Measurements from ENCODE around the gene ITPR1.

ITPR1 gene

DNA sequence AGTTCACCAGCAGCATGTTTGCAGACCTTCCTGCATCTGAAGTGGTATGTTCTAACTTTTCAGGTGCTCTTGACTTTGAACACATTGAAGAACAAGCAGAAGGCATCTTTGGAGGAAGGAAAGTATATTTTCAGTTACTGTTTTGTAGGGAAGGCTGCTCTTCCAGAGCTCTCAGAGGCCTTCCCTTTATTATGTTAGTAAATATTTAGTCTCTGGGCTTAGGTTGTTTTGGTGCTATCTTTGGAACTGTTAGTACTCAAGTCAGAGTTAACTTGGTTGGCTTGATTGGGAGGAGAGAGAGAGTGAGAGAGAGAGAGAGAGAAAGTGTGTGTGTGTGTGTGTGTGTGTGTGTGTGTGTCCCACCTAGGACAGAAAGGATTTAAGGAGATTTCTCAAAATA, 188.2 kb downstream of the ITPR1 start:
- Histone ChIP-seq H3K27ac (no peak overlapping the region), H3K36me3 (ENCODE audit: insufficient read depth, low read length) (no peaks in the 10 kb centered on the region), H3K9ac (ENCODE audit: insufficient read length) (no peak overlapping the region), H3K4me3 (no peak overlapping the region), H3K9me3 (ENCODE audit: low read depth, low read length) (no peaks in the 10 kb centered on the region)
- DNase-seq (ENCODE audit: low read depth, low spot score) = no peak
- TF ChIP-seq EZH2 (IDR thresholded peaks at IDR 0.05) (no peak), POLR2AphosphoS5 (IDR thresholded peaks at IDR 0.05; ENCODE audit: borderline replicate concordance, low read depth, low read length) (no peak), FOXP2 (optimal IDR thresholded peaks at IDR 0.05; ENCODE audit: control extremely low read depth, extremely low read length, insufficient read depth) (no peak)

DNA sequence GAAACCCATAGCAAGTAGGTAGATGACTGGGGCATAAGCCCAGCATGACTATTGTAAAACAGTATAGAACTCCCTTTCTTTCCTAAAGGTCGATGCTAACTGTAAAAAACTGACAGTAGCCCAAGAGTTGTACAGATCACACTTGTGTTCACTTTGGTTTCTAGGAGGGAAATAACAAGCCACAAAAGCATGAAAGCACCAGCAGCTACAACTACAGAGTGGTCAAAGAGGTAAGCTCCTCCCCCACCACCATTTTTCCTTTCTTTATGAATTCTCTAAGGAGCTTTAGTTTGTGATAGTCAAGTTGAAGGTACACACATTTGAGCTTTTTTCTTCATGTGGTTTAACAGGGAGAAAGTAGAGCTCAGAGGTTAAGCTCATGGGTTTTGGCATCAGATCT, 191.0 kb downstream of the ITPR1 start:
- DNase-seq (ENCODE audit: low read depth, low spot score) = no peak
- Histone ChIP-seq H3K9ac (ENCODE audit: insufficient read length) (no peak overlapping the region), H3K9me3 (ENCODE audit: low read depth, low read length) (no peaks in the 10 kb centered on the region), H3K4me3 (no peak overlapping the region), H3K27ac (no peak overlapping the region), H3K36me3 (ENCODE audit: insufficient read depth, low read length) (no peaks in the 10 kb centered on the region)
- TF ChIP-seq EZH2 (IDR thresholded peaks at IDR 0.05) (no peak), POLR2AphosphoS5 (IDR thresholded peaks at IDR 0.05; ENCODE audit: borderline replicate concordance, low read depth, low read length) (no peak), FOXP2 (optimal IDR thresholded peaks at IDR 0.05; ENCODE audit: control extremely low read depth, extremely low read length, insufficient read depth) (no peak)

DNA sequence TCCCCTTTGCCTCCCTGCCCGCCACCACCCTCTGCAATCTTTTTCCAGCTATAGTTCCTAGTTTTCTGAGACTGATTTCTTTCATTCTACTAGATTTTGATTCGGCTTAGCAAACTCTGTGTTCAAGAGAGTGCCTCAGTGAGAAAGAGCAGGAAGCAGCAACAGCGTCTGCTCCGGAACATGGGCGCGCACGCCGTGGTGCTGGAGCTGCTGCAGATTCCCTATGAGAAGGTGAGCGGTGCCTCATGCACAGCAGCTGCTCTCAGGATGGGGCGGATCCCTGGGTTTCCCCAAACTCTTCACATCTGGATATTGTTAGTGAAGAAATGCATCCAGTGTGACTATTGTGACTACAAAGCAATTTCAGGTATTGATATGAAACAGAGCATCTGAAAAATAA, 191.8 kb downstream of the ITPR1 start:
- no peak for TF ChIP-seq FOXP2 (optimal IDR thresholded peaks at IDR 0.05; ENCODE audit: control extremely low read depth, extremely low read length, insufficient read depth)
- Histone ChIP-seq H3K4me3 (no peak overlapping the region), H3K36me3 (ENCODE audit: insufficient read depth, low read length) (no peaks in the 10 kb centered on the region), H3K27ac (no peak overlapping the region), H3K9ac (ENCODE audit: insufficient read length) (no peak overlapping the region), H3K9me3 (ENCODE audit: low read depth, low read length) (no peaks in the 10 kb centered on the region)
- DNase-seq (ENCODE audit: low read depth, low spot score) = no peak

DNA sequence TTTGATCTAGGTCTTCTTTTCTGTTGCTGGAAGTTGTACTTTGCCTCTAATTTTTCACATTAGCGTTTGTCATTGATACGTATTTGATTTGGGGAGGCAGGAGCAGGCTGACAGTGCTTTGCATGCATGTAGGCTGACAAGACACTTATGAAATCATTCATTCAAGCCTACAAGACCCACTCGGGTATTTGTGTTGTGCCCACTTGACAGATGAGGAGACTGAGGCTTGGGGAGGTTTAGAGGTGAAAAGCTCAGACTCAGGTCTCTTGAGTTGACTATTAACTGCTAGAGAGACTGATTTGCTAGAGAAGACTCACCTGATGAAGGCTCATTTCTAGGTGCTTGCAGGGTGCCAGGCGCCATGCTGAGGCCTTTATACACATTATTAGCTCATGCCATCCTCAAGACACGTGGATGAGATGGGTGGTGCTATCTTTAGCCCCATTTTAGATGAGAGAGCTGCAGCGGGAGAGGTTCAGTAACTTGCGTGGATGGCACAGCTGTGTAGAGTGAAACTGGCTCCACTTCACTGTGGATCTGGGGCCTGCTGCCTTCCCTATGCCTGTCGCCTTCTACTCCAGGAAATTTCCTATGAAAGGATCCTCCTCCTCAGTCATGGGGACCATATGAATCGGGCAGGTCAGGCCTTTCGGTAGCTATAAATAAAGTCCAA, 192.7 kb downstream of the ITPR1 start:
- Histone ChIP-seq H3K27ac (no peak overlapping the region), H3K4me3 (no peak overlapping the region), H3K9ac (ENCODE audit: insufficient read length) (no peak overlapping the region), H3K36me3 (ENCODE audit: insufficient read depth, low read length) (no peaks in the 10 kb centered on the region), H3K9me3 (ENCODE audit: low read depth, low read length) (no peaks in the 10 kb centered on the region)
- no peak for TF ChIP-seq FOXP2 (optimal IDR thresholded peaks at IDR 0.05; ENCODE audit: control extremely low read depth, extremely low read length, insufficient read depth)
- TF ChIP-seq POLR2AphosphoS5 (IDR thresholded peaks at IDR 0.05; ENCODE audit: borderline replicate concordance, low read depth, low read length) = no peak
- no peak for TF ChIP-seq EZH2 (IDR thresholded peaks at IDR 0.05)
- DNase-seq (ENCODE audit: low read depth, low spot score) = no peak

DNA sequence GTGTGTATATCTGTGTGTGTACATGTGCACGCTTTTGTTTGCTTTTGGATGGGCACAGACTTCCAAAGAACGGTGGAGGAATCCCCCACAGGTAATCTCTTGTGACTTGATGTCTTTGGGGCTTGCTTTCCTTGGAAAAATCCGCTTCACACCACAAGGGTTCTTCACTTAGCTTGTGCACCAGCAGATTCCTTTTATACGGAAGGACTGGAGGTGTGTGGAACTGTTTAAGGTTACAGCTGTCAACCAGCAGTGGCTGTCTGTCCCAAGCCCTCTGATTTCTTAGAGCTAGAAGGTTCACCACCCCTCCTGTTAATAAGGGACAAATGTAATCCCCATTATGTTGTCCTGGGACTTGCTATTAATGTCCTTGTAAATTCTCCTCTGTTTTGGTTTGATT, 193.5 kb downstream of the ITPR1 start:
- no peak overlapping the region for H3K27ac ChIP-seq
- no peaks in the 10 kb centered on the region for H3K36me3 ChIP-seq (ENCODE audit: insufficient read depth, low read length)
- TF ChIP-seq EZH2 (IDR thresholded peaks at IDR 0.05) = no peak
- TF ChIP-seq FOXP2 (optimal IDR thresholded peaks at IDR 0.05; ENCODE audit: control extremely low read depth, extremely low read length, insufficient read depth) = no peak
- no peak for TF ChIP-seq POLR2AphosphoS5 (IDR thresholded peaks at IDR 0.05; ENCODE audit: borderline replicate concordance, low read depth, low read length)
- DNase-seq (ENCODE audit: low read depth, low spot score) = no peak
- no peak overlapping the region for H3K4me3 ChIP-seq
- no peaks in the 10 kb centered on the region for H3K9me3 ChIP-seq (ENCODE audit: low read depth, low read length)
- H3K9ac ChIP-seq (ENCODE audit: insufficient read length) = no peak overlapping the region

DNA sequence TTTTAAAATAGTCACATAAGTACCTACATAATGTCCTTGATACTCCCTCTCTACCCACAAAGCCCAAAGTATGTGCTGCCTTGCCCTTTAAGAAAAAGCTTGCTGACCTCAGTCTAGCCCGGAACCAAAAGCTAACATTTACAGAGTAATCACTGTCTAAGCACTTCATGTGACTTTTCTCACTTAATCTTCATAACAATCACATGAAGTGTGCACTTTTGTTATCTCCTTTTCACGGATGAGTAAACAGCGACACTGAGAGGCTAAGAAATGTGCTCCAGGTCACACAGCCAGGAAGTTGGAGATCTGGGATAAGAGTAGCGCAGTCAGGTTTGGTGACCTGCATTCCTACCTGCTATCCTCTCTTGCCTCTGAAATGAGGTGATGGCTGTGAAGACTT, 194.0 kb downstream of the ITPR1 start:
- H3K27ac ChIP-seq = no peak overlapping the region

DNA sequence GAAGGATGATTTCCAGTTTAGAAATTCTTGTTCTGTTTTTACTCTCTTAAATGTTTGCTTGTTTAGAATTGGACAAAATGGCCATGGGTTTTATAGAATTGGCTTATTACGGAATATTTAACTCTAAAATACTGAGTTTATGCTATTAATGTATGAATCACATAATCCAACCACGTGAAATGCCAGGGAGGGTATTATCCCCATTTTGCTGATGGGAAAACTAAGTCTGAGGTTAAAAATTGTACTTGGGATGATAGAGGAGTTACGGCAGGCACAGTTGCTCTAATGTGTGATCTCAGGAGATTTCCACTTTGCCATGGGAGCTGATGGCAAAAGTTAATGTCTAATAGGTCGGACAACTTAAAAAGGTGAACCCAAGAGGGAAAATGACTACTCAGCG, 194.4 kb downstream of the ITPR1 start:
- TF ChIP-seq POLR2AphosphoS5 (IDR thresholded peaks at IDR 0.05; ENCODE audit: borderline replicate concordance, low read depth, low read length) = no peak
- H3K9me3 ChIP-seq (ENCODE audit: low read depth, low read length) = no peaks in the 10 kb centered on the region
- no peak overlapping the region for H3K27ac ChIP-seq
- H3K4me3 ChIP-seq = no peak overlapping the region
- no peaks in the 10 kb centered on the region for H3K36me3 ChIP-seq (ENCODE audit: insufficient read depth, low read length)
- no peak for DNase-seq (ENCODE audit: low read depth, low spot score)
- H3K9ac ChIP-seq (ENCODE audit: insufficient read length) = no peak overlapping the region

More for the DNA sequence above, 194.0 kb downstream of the ITPR1 start:
- Histone ChIP-seq H3K36me3 (ENCODE audit: insufficient read depth, low read length) (no peaks in the 10 kb centered on the region), H3K9ac (ENCODE audit: insufficient read length) (no peak overlapping the region), H3K9me3 (ENCODE audit: low read depth, low read length) (no peaks in the 10 kb centered on the region), H3K4me3 (no peak overlapping the region)
- no peak for DNase-seq (ENCODE audit: low read depth, low spot score)
- no peak for TF ChIP-seq FOXP2 (optimal IDR thresholded peaks at IDR 0.05; ENCODE audit: control extremely low read depth, extremely low read length, insufficient read depth)
- TF ChIP-seq EZH2 (IDR thresholded peaks at IDR 0.05) = no peak
- no peak for TF ChIP-seq POLR2AphosphoS5 (IDR thresholded peaks at IDR 0.05; ENCODE audit: borderline replicate concordance, low read depth, low read length)

DNA sequence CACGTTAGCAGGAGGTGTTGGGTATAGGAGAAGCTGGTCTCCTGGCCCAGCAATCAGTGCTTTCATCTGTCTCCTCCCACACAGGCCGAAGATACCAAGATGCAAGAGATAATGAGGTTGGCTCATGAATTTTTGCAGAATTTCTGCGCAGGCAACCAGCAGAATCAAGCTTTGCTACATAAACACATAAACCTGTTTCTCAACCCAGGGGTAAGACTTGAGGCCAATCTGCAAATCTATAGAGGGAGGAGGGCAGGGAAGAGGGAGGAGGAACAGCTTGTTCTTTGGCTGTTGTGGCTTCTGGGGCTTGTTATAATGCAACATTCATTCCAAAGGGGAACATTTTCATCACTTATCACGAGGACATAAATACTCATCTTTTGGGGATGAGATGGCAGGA, 195.3 kb downstream of the ITPR1 start:
- Histone ChIP-seq H3K27ac (no peak overlapping the region), H3K36me3 (ENCODE audit: insufficient read depth, low read length) (no peaks in the 10 kb centered on the region), H3K4me3 (no peak overlapping the region), H3K9ac (ENCODE audit: insufficient read length) (no peak overlapping the region), H3K9me3 (ENCODE audit: low read depth, low read length) (no peaks in the 10 kb centered on the region)
- no peak for TF ChIP-seq EZH2 (IDR thresholded peaks at IDR 0.05)
- TF ChIP-seq FOXP2 (optimal IDR thresholded peaks at IDR 0.05; ENCODE audit: control extremely low read depth, extremely low read length, insufficient read depth) = no peak
- TF ChIP-seq POLR2AphosphoS5 (IDR thresholded peaks at IDR 0.05; ENCODE audit: borderline replicate concordance, low read depth, low read length) = no peak
- DNase-seq (ENCODE audit: low read depth, low spot score) = no peak

DNA sequence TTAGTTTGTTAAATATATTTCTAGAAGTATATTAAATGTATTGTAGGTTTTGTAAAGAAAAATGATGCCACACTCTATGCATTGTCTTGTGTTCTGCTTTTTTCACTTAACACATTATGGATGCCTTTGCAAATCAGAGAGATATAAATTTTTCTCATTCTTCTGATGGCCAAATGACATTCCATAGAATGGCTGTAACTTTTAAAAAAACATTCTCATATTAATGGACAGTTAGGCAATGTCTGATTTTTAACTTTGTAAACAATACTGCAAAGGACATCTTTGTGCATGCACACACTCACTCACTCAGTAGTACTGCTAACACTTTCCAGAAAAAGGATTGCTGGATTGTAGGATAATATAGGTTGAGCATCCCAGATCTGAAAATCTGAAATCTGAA, 195.9 kb downstream of the ITPR1 start:
- Histone ChIP-seq H3K9ac (ENCODE audit: insufficient read length) (no peak overlapping the region), H3K27ac (no peak overlapping the region), H3K4me3 (no peak overlapping the region), H3K36me3 (ENCODE audit: insufficient read depth, low read length) (no peaks in the 10 kb centered on the region), H3K9me3 (ENCODE audit: low read depth, low read length) (no peaks in the 10 kb centered on the region)
- DNase-seq (ENCODE audit: low read depth, low spot score) = no peak
- TF ChIP-seq POLR2AphosphoS5 (IDR thresholded peaks at IDR 0.05; ENCODE audit: borderline replicate concordance, low read depth, low read length) = no peak
- no peak for TF ChIP-seq FOXP2 (optimal IDR thresholded peaks at IDR 0.05; ENCODE audit: control extremely low read depth, extremely low read length, insufficient read depth)
- no peak for TF ChIP-seq EZH2 (IDR thresholded peaks at IDR 0.05)

All from SK-N-MC (cell line).